HG03095 (cell line): Measurements from ENCODE around the gene RNPEP.
A peak's percentile ranks its signal among the peaks of the same experiment; 100 is the strongest.
"Not testable (repeated sequence)": the region's sequence is repeated elsewhere in the genome, so short reads cannot be mapped to it uniquely, and the experiment has no call there.

Experiments
- ATAC-seq: cut with Tn5 transposase; IDR thresholded peaks from one replicate; pipeline ENCODE4 v1.9.1; 2021; ENCODE audit warnings: moderate library complexity; ENCODE audit not compliant: unreplicated experiment

The RNPEP gene

GRCh38 chr1:202009326-202010179, 27.1 kb downstream of the RNPEP start:
- peak; percentile 40 for ATAC-seq

- peak; percentile 78 for ATAC-seq
Measured at GRCh38 chr1:202010180-202011015, 27.9 kb downstream of the RNPEP start, which contains the start of gene ELF3. ELF3 (plus strand) TSS chr1:202010587; CDS start chr1:202011137, 550 bp downstream.

GRCh38 chr1:202011994-202012393, 29.5 kb downstream of the RNPEP start:
- no peak for ATAC-seq

- ATAC-seq: no peak
Measured at GRCh38 chr1:202012544-202013478, 30.4 kb downstream of the RNPEP start.

- no peak for ATAC-seq
Measured at GRCh38 chr1:202013603-202014002, 31.2 kb downstream of the RNPEP start.

- no peak for ATAC-seq
Measured at GRCh38 chr1:202014060-202014459, 31.6 kb downstream of the RNPEP start.

GRCh38 chr1:202014915-202015661, 32.6 kb downstream of the RNPEP start:
- no peak for ATAC-seq

GRCh38 chr1:202015662-202015937, 33.2 kb downstream of the RNPEP start:
- ATAC-seq: no peak

- no peak for ATAC-seq
Measured at GRCh38 chr1:202016022-202016810, 33.8 kb downstream of the RNPEP start.

GRCh38 chr1:202016811-202017748, 34.6 kb downstream of the RNPEP start:
- ATAC-seq: no peak

GRCh38 chr1:202017749-202018467, 35.5 kb downstream of the RNPEP start:
- no peak for ATAC-seq

- no peak for ATAC-seq
Measured at GRCh38 chr1:202018468-202019234, 36.2 kb downstream of the RNPEP start.

GRCh38 chr1:202019235-202019558, 36.7 kb downstream of the RNPEP start:
- not testable (repeated sequence) for ATAC-seq

GRCh38 chr1:202023001-202023433, 40.6 kb downstream of the RNPEP start:
- no peak for ATAC-seq

- ATAC-seq: no peak
Measured at GRCh38 chr1:202029171-202029665, 46.8 kb downstream of the RNPEP start.

GRCh38 chr1:202029727-202030126, 47.3 kb downstream of the RNPEP start:
- no peak for ATAC-seq

- ATAC-seq: no peak
Measured at GRCh38 chr1:202031796-202032195, 49.3 kb downstream of the RNPEP start.
